ENCODE measurements around the gene NR1I3. TPM values are rescaled to one million over a fixed set of nuclear protein-coding genes. Genes with fewer than 3 reads are reported as not detected.
A peak's percentile ranks its signal among the peaks of the same experiment; 100 is the strongest.
"Not testable (repeated sequence)": the region's sequence is repeated elsewhere in the genome, so short reads cannot be mapped to it uniquely, and the experiment has no call there.

The NR1I3 gene
- total RNA-seq, 1 donor from 2014 or later: not detected

DNA sequence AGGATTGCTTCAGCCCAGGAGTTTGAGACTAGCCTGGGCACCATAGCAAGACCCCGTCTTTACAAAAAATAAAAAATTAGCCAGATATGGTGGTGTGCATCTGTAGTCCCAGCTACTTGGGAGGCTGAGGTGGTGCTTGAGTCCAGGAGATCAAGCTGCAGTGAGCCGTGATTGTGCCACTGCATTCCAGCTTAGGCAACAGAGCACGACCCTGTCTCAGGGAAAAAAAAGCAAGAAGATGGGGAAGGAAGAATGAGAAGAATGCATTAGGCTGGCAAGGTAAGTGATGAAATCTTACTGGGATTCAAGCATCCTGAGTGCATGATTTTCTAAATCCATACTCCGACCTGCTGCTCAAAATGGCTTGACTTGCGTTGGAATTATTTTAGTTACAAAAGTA is 27.3 kb upstream of the NR1I3 start:
- no peaks in the 10 kb centered on the region for H3K36me3 ChIP-seq (ENCODE audit: control insufficient read depth in 3 of 3, insufficient read depth in 3 of 3, low read length in 3 of 3)
- peaks cover 10 to 11% (median 11%) of the 10 kb centered on the region in 3 donors for H3K27me3 ChIP-seq (ENCODE audit: control insufficient read depth in 3 of 3, insufficient read depth in 3 of 3, low read length in 3 of 3)
- no peaks in the 10 kb centered on the region for H3K9me3 ChIP-seq (ENCODE audit: control insufficient read depth in 3 of 3, low read length in 3 of 3)
- H3K9ac ChIP-seq (ENCODE audit: low read depth in 1 of 3, low read length in 3 of 3): no peak overlapping the region
- H3K4me1 ChIP-seq (ENCODE audit: control insufficient read depth in 3 of 3, insufficient read depth in 3 of 3, low read length in 3 of 3): no peaks in the 10 kb centered on the region
- H3K4me3 ChIP-seq (ENCODE audit: low read length in 3 of 3): no peak overlapping the region
- no peak overlapping the region for H3K27ac ChIP-seq (ENCODE audit: low read depth, low read length)

- Histone ChIP-seq H3K9me3 (ENCODE audit: control insufficient read depth in 3 of 3, low read length in 3 of 3) (peaks cover 0 to 3% (median 2%) of the 10 kb centered on the region in 3 donors), H3K27ac (ENCODE audit: low read depth, low read length) (no peak overlapping the region), H3K4me3 (ENCODE audit: low read length in 3 of 3) (no peak overlapping the region), H3K36me3 (ENCODE audit: control insufficient read depth in 3 of 3, insufficient read depth in 3 of 3, low read length in 3 of 3) (no peaks in the 10 kb centered on the region), H3K4me1 (ENCODE audit: control insufficient read depth in 3 of 3, insufficient read depth in 3 of 3, low read length in 3 of 3) (peaks cover 0 to 5% (median 4%) of the 10 kb centered on the region in 3 donors), H3K9ac (ENCODE audit: low read depth in 1 of 3, low read length in 3 of 3) (no peak overlapping the region), H3K27me3 (ENCODE audit: control insufficient read depth in 3 of 3, insufficient read depth in 3 of 3, low read length in 3 of 3) (peaks cover 32 to 40% (median 38%) of the 10 kb centered on the region in 3 donors)
Observed at GRCh38 chr1:161261261-161262235, 23.5 kb upstream of the NR1I3 start.

- Histone ChIP-seq H3K27ac (ENCODE audit: low read depth, low read length) (no peak overlapping the region), H3K9me3 (ENCODE audit: control insufficient read depth in 3 of 3, low read length in 3 of 3) (peaks cover 0 to 3% (median 2%) of the 10 kb centered on the region in 3 donors), H3K27me3 (ENCODE audit: control insufficient read depth in 3 of 3, insufficient read depth in 3 of 3, low read length in 3 of 3) (peaks cover 32 to 40% (median 38%) of the 10 kb centered on the region in 3 donors), H3K4me3 (ENCODE audit: low read length in 3 of 3) (no peak overlapping the region), H3K36me3 (ENCODE audit: control insufficient read depth in 3 of 3, insufficient read depth in 3 of 3, low read length in 3 of 3) (no peaks in the 10 kb centered on the region), H3K9ac (ENCODE audit: low read depth in 1 of 3, low read length in 3 of 3) (no peak overlapping the region), H3K4me1 (ENCODE audit: control insufficient read depth in 3 of 3, insufficient read depth in 3 of 3, low read length in 3 of 3) (peaks cover 0 to 5% (median 4%) of the 10 kb centered on the region in 3 donors)
Observed at GRCh38 chr1:161260376-161261260, 22.6 kb upstream of the NR1I3 start.

GRCh38 chr1:161259765-161260164 is 21.8 kb upstream of the NR1I3 start:
- Histone ChIP-seq H3K4me3 (ENCODE audit: low read length in 3 of 3) (no peak overlapping the region), H3K9me3 (ENCODE audit: control insufficient read depth in 3 of 3, low read length in 3 of 3) (peaks cover 0 to 3% (median 2%) of the 10 kb centered on the region in 3 donors), H3K4me1 (ENCODE audit: control insufficient read depth in 3 of 3, insufficient read depth in 3 of 3, low read length in 3 of 3) (peaks cover 0 to 5% (median 4%) of the 10 kb centered on the region in 3 donors), H3K9ac (ENCODE audit: low read depth in 1 of 3, low read length in 3 of 3) (no peak overlapping the region), H3K36me3 (ENCODE audit: control insufficient read depth in 3 of 3, insufficient read depth in 3 of 3, low read length in 3 of 3) (no peaks in the 10 kb centered on the region), H3K27ac (ENCODE audit: low read depth, low read length) (no peak overlapping the region), H3K27me3 (ENCODE audit: control insufficient read depth in 3 of 3, insufficient read depth in 3 of 3, low read length in 3 of 3) (peaks cover 32 to 40% (median 38%) of the 10 kb centered on the region in 3 donors)

DNA sequence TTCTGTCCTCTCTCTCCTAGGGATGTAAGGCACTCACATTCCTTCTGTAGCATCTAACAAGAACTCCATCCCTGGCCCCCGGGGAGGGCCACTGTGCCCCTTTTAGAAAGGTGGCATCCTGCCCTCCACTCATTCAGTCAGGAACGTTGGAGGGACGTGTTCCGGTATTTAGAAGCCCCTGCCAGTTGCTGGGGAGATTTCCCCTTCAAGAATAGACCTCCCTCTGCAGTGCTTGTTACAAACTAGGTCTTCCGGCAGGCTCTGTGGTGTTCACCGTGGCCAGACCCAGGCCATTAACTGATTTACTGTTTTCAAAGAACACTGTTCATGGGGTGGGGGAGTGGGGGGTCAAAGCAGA is 21.3 kb upstream of the NR1I3 start:
- Histone ChIP-seq H3K9ac (ENCODE audit: low read depth in 1 of 3, low read length in 3 of 3) (no peak overlapping the region), H3K27me3 (ENCODE audit: control insufficient read depth in 3 of 3, insufficient read depth in 3 of 3, low read length in 3 of 3) (peaks cover 32 to 40% (median 38%) of the 10 kb centered on the region in 3 donors), H3K4me3 (ENCODE audit: low read length in 3 of 3) (peak overlapping the region in 1 of 3 donors; percentile 48), H3K36me3 (ENCODE audit: control insufficient read depth in 3 of 3, insufficient read depth in 3 of 3, low read length in 3 of 3) (no peaks in the 10 kb centered on the region), H3K9me3 (ENCODE audit: control insufficient read depth in 3 of 3, low read length in 3 of 3) (peaks cover 0 to 3% (median 2%) of the 10 kb centered on the region in 3 donors), H3K4me1 (ENCODE audit: control insufficient read depth in 3 of 3, insufficient read depth in 3 of 3, low read length in 3 of 3) (peaks cover 0 to 5% (median 4%) of the 10 kb centered on the region in 3 donors), H3K27ac (ENCODE audit: low read depth, low read length) (no peak overlapping the region)

DNA sequence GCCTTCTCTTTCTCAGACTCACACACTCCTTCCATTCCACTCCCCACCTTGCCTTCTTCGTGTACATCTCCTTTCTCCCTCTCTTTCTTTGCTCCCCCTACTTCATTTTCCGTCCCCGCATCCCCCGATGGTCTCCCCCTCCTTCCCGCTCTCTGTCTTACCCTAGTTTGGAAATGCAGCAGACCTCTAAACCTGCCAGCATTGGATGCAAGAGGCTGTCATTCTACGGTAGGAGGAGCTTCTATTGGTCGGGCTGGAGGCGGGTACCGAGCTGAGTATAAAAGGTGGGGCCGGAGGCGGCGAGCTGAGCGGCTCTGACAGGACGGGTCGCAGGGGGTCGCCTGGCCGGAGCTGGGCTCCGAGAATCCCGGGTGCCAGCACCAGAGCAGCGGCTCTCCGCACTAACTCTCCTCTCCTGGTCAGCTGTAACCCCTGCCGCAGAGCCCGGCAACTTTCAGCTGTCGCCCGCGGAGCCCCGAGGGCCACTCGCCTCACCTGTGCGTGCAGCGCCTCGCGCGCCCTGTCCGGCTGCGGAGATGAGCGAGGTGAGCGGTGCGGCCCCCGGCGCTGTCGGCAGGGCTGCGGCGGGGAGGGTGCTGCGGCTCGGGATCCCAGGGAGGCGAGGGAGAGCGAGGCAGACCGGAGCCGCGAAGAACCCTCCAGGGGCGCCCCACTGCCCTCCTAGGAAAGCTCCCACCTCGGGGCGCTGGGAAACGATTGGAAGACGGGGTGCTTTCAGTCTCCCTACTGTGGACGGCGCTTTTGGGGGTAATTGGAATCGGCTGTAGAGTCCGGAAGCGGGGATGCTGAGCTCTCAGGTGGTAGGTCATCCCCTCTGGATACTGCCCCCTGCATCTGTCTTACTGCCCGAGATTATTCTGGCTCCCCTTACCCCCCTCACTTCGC is 20.7 kb upstream of the NR1I3 start, which contains the start of gene PCP4L1:
Gene PCP4L1, plus strand, starts transcription at position 307 of the 906 bp plus-strand sequence. Its CDS starts 230 bp downstream, at position 537.
- Histone ChIP-seq H3K27ac (ENCODE audit: low read depth, low read length) (no peak within 1 kb of the TSS), H3K9me3 (ENCODE audit: control insufficient read depth in 3 of 3, low read length in 3 of 3) (peaks cover 0 to 3% (median 2%) of the 10 kb centered on the region in 3 donors), H3K4me1 (ENCODE audit: control insufficient read depth in 3 of 3, insufficient read depth in 3 of 3, low read length in 3 of 3) (peaks cover 0 to 5% (median 4%) of the 10 kb centered on the region in 3 donors), H3K27me3 (ENCODE audit: control insufficient read depth in 3 of 3, insufficient read depth in 3 of 3, low read length in 3 of 3) (peaks cover 32 to 40% (median 38%) of the 10 kb centered on the region in 3 donors), H3K4me3 (ENCODE audit: low read length in 3 of 3) (peak within 1 kb of the TSS; percentile 37 to 48 (median 45)), H3K36me3 (ENCODE audit: control insufficient read depth in 3 of 3, insufficient read depth in 3 of 3, low read length in 3 of 3) (no peaks in the 10 kb centered on the region), H3K9ac (ENCODE audit: low read depth in 1 of 3, low read length in 3 of 3) (peak within 1 kb of the TSS in 1 of 3 donors; percentile 33)

- not testable (repeated sequence) for H3K36me3 ChIP-seq (ENCODE audit: control insufficient read depth in 3 of 3, insufficient read depth in 3 of 3, low read length in 3 of 3); H3K9ac ChIP-seq (ENCODE audit: low read depth in 1 of 3, low read length in 3 of 3); H3K4me1 ChIP-seq (ENCODE audit: control insufficient read depth in 3 of 3, insufficient read depth in 3 of 3, low read length in 3 of 3); H3K27ac ChIP-seq (ENCODE audit: low read depth, low read length); H3K4me3 ChIP-seq (ENCODE audit: low read length in 3 of 3); H3K9me3 ChIP-seq (ENCODE audit: control insufficient read depth in 3 of 3, low read length in 3 of 3)
- H3K27me3 ChIP-seq (ENCODE audit: control insufficient read depth in 3 of 3, insufficient read depth in 3 of 3, low read length in 3 of 3): peaks cover 32 to 40% (median 38%) of the 10 kb centered on the region in 3 donors
Observed at GRCh38 chr1:161257109-161257508, 19.1 kb upstream of the NR1I3 start.

- H3K36me3 ChIP-seq (ENCODE audit: control insufficient read depth in 3 of 3, insufficient read depth in 3 of 3, low read length in 3 of 3); H3K4me3 ChIP-seq (ENCODE audit: low read length in 3 of 3); H3K27ac ChIP-seq (ENCODE audit: low read depth, low read length); H3K9ac ChIP-seq (ENCODE audit: low read depth in 1 of 3, low read length in 3 of 3); H3K9me3 ChIP-seq (ENCODE audit: control insufficient read depth in 3 of 3, low read length in 3 of 3); H3K4me1 ChIP-seq (ENCODE audit: control insufficient read depth in 3 of 3, insufficient read depth in 3 of 3, low read length in 3 of 3): not testable (repeated sequence)
- H3K27me3 ChIP-seq (ENCODE audit: control insufficient read depth in 3 of 3, insufficient read depth in 3 of 3, low read length in 3 of 3): peaks cover 25 to 34% (median 34%) of the 10 kb centered on the region in 3 donors
Observed at GRCh38 chr1:161255955-161256520, 18.0 kb upstream of the NR1I3 start.

GRCh38 chr1:161255302-161255701 is 17.3 kb upstream of the NR1I3 start:
- not testable (repeated sequence) for H3K27ac ChIP-seq (ENCODE audit: low read depth, low read length); H3K9ac ChIP-seq (ENCODE audit: low read depth in 1 of 3, low read length in 3 of 3); H3K36me3 ChIP-seq (ENCODE audit: control insufficient read depth in 3 of 3, insufficient read depth in 3 of 3, low read length in 3 of 3); H3K9me3 ChIP-seq (ENCODE audit: control insufficient read depth in 3 of 3, low read length in 3 of 3); H3K4me3 ChIP-seq (ENCODE audit: low read length in 3 of 3); H3K4me1 ChIP-seq (ENCODE audit: control insufficient read depth in 3 of 3, insufficient read depth in 3 of 3, low read length in 3 of 3)
- peaks cover 22 to 29% (median 27%) of the 10 kb centered on the region in 3 donors for H3K27me3 ChIP-seq (ENCODE audit: control insufficient read depth in 3 of 3, insufficient read depth in 3 of 3, low read length in 3 of 3)
